Mucosa of rectum (tissue), 2 donors: ENCODE data around the gene SLC1A1.
A peak's percentile ranks its signal among the peaks of the same experiment; 100 is the strongest.
"Not testable (repeated sequence)": the region's sequence is repeated elsewhere in the genome, so short reads cannot be mapped to it uniquely, and the experiment has no call there.

Experiments used
- H3K27ac ChIP-seq, 2 donors: one replicate each; pipeline ENCODE4 v1.7.0; 2013; ENCODE audit warnings: inconsistent platforms in 2 of 2, low read depth in 2 of 2, low read length in 2 of 2
- H3K27me3 ChIP-seq, 2 donors: one replicate each; pipeline ENCODE4 v1.7.0; 2013; ENCODE audit warnings: low read length in 2 of 2; ENCODE audit not compliant: control insufficient read depth in 2 of 2, insufficient read depth in 2 of 2
- H3K36me3 ChIP-seq, 2 donors: one replicate each; pipeline ENCODE4 v1.7.0; 2013; ENCODE audit warnings: low read length in 2 of 2; ENCODE audit not compliant: control insufficient read depth in 2 of 2, insufficient read depth in 2 of 2
- H3K4me1 ChIP-seq, 2 donors: one replicate each; pipeline ENCODE4 v1.7.0; 2013; ENCODE audit warnings: low read length in 2 of 2, mild to moderate bottlenecking in 1 of 2; ENCODE audit not compliant: control insufficient read depth in 2 of 2, insufficient read depth in 2 of 2
- H3K4me3 ChIP-seq, 2 donors: one replicate each; pipeline ENCODE4 v1.7.0; 2013; ENCODE audit warnings: low read length in 2 of 2
- H3K9ac ChIP-seq, 2 donors: one replicate each; pipeline ENCODE4 v1.7.0; 2013; ENCODE audit warnings: low read length in 2 of 2, low read depth in 1 of 2, mild to moderate bottlenecking in 1 of 2
- H3K9me3 ChIP-seq, 2 donors: one replicate each; pipeline ENCODE4 v1.7.0; 2013; ENCODE audit warnings: low read length in 2 of 2; ENCODE audit not compliant: control insufficient read depth in 2 of 2
- donor health status: healthy.
- donor health status: Normal muscosa, but diverticular disease.

Gene SLC1A1

DNA sequence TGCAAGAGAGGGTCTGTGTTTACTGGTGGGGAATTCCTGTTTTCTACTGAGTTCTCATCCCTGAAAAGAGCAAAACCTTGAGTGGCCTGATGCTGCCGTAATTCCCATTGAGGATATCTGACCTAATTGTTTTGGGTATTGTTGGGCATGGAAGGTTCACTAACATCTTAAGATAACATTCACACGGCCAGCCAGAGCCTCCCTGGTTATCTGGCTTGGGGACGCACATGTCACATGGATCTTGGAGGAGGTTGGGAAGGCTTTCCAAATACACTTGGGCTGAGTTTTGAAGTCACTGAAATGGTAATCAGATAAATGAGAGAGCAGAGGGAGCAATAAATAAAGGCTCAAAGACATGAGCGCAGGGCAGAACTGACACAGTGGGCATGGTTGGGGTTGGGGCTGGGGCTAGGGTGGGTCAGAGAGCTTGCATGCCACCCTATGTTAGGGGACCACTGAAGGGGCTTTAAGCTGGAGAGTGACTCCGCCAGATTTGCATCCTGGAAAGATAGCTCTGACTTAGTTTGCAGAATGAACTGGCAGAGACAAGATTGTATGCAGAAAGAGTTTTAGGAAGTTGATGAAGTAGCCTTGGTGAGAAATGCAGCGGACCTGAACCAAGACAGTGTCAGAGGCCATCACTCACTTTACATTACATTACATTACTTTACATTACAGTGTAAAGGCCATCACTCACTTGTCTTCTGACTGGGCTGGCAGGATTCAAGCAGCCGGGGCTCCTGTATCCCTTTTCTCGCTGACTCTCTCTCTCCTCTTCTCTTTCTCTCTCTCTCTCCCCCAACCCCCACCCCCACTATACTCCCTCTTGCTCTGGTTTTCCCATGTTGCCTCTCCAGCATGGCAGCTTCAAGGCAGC is 24.2 kb downstream of the SLC1A1 start:
- H3K27ac ChIP-seq = no peak overlapping the region
- peaks cover 7 to 13% of the 10 kb centered on the region in 2 donors for H3K4me1 ChIP-seq
- H3K36me3 ChIP-seq = no peaks in the 10 kb centered on the region
- no peak overlapping the region for H3K9ac ChIP-seq
- H3K4me3 ChIP-seq = no peak overlapping the region
- H3K9me3 ChIP-seq = no peaks in the 10 kb centered on the region
- no peaks in the 10 kb centered on the region for H3K27me3 ChIP-seq

DNA sequence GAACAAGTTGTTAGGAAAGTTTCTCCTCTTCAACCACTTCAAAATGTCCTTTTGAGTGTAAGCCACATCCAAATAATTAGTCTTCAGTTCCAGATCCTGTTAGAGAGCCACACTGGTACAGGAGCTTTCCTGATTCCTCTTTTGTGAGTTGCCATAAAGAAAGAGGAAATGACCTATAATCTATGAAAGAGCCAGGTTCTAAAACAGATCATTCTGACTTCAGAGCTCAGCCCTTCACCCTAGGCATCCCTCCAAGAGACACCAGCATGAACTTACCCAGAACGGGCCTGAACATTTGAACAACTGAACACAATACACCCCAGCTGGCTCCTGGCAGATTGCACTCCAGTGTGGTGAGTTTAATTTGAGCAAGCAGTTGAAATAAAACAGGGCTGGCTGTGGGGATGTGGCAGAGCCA is 25.7 kb downstream of the SLC1A1 start:
- Histone ChIP-seq H3K27me3 (no peaks in the 10 kb centered on the region), H3K27ac (peak overlapping the region in 1 of 2 donors; percentile 3), H3K36me3 (no peaks in the 10 kb centered on the region), H3K4me1 (peaks cover 3% of the 10 kb centered on the region in 2 donors), H3K9ac (no peak overlapping the region), H3K4me3 (no peak overlapping the region), H3K9me3 (no peaks in the 10 kb centered on the region)

DNA sequence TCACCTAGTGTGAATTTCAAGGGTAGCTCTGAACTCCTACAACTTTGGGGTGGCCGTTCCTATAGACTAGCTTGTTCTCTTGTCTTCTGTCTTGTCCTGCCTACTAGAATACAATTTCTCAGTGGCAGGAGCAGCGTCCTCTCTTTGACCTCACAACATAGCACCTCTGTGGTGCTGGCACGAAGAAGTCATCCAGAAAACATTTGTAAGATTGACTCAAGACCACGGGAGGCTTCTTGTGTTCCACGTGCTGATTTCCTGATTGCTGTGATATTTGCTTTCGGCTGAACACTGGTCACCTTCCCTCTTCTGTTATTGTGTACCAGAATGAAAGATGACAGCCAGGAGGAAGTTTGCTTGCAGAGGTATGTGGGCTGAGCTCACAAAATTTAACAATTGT is 27.0 kb downstream of the SLC1A1 start:
- Histone ChIP-seq H3K27ac (no peak overlapping the region), H3K4me3 (no peak overlapping the region)

DNA sequence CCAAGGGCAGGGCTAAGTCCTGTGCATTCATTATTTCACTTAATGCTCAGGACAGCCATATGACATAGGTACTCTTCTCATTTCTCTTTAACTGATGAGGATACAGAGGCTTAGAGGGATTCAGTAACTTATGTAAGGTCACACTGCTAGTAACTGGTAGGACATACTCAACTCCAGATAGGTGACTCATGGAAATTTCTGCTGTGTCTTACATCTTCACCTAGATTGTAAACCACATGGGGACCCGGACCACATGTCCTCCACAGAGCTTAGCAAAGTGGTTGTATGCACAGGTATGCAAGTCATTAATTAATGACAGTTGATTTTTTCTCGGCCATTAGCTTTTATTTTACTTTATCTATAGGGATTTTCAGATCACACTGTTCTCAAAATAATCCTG is 29.3 kb downstream of the SLC1A1 start:
- peaks cover 0 to 3% of the 10 kb centered on the region in 2 donors for H3K4me1 ChIP-seq
- no peaks in the 10 kb centered on the region for H3K36me3 ChIP-seq
- no peak overlapping the region for H3K9ac ChIP-seq
- no peaks in the 10 kb centered on the region for H3K27me3 ChIP-seq
- H3K27ac ChIP-seq = no peak overlapping the region
- H3K4me3 ChIP-seq = no peak overlapping the region
- no peaks in the 10 kb centered on the region for H3K9me3 ChIP-seq

More for the DNA sequence above, 27.0 kb downstream of the SLC1A1 start:
- Histone ChIP-seq H3K27me3 (no peaks in the 10 kb centered on the region), H3K4me1 (peaks cover 0 to 3% of the 10 kb centered on the region in 2 donors), H3K36me3 (no peaks in the 10 kb centered on the region), H3K9me3 (no peaks in the 10 kb centered on the region), H3K9ac (no peak overlapping the region)

DNA sequence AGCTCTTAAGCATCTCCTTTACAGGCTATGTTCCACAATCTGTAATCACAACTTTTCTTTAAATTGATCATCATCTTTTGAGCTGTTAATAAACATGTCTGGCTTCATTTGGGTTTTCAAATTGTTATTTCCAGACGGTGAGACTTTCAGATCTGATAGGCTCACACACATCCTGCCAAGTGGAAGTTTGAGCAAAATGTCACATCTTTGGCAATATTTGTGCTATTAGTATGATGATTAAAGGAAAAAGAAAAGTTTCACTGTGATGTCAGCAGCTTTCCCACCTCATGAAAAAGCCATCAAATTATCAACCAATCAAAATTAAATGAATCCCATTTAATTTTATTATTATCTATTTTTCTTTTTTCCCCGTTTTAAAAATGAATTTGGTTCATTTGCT is 29.8 kb downstream of the SLC1A1 start:
- Histone ChIP-seq H3K9ac (no peak overlapping the region), H3K4me1 (peaks cover 0 to 3% of the 10 kb centered on the region in 2 donors), H3K27me3 (no peaks in the 10 kb centered on the region), H3K9me3 (no peaks in the 10 kb centered on the region), H3K27ac (no peak overlapping the region), H3K36me3 (no peaks in the 10 kb centered on the region), H3K4me3 (no peak overlapping the region)

DNA sequence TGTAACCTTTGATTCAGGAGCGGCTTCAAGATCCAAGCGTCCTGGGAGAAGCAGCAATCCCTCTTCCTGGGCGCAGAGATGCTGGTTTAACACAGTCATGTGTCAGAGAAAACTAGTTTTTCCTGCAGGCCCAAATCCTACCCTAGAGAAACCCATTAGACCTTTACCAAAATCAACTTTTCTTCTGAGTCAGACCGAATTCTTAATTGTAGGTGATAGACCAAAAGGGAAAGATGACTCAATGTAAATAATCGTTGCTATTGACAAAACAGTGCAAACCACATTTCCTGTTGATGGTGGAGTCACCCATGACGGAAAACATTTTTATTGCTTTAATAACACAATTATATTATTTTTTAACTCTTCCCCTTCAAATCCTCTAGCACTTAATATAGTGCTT is 40.1 kb downstream of the SLC1A1 start:
- no peaks in the 10 kb centered on the region for H3K27me3 ChIP-seq
- no peak overlapping the region for H3K27ac ChIP-seq
- H3K9me3 ChIP-seq = no peaks in the 10 kb centered on the region

DNA sequence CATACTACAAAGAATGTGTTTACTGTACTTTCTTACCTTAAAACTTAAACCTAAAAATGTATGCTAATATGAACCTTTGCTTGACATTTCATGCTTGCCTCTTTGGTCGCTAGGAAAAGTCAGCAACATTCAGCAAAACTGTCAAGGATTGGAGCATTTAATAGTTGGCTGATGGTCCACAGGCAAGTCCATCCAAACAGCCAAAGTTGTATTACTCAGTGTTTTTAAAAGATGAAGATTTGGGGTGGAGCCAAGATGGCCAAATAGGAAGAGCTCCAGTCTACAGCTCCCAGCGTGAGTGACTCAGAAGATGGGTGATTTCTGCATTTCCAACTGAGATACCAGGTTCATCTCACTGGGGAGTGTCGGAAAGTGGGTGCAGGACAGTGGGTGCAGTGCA is 40.6 kb downstream of the SLC1A1 start:
- H3K9me3 ChIP-seq = not testable (repeated sequence)

More for the DNA sequence above, 40.1 kb downstream of the SLC1A1 start:
- Histone ChIP-seq H3K4me1 (no peaks in the 10 kb centered on the region), H3K9ac (no peak overlapping the region), H3K4me3 (no peak overlapping the region), H3K36me3 (no peaks in the 10 kb centered on the region)

DNA sequence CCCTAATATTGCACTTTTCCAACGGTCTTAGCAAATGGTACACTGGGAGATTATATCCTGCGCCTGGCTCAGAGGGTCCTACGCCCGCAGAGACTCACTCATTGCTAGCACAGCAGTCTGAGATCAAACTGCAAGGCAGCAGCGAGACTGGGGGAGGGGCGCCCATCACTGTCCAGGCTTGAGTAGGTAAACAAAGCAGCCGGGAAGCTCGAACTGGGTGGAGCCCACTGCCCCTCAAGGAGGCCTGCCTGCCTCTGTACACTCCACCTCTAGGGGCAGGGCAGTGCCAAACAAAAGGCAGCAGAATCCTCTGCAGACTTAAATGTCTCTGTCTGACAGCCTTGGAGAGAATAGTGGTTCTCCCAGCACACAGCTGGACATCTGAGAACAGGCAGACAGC is 41.1 kb downstream of the SLC1A1 start:
- H3K27ac ChIP-seq, H3K4me1 ChIP-seq, H3K4me3 ChIP-seq, H3K9me3 ChIP-seq, H3K9ac ChIP-seq, H3K27me3 ChIP-seq, H3K36me3 ChIP-seq: not testable (repeated sequence)

More for the DNA sequence above, 40.6 kb downstream of the SLC1A1 start:
- H3K36me3 ChIP-seq, H3K27me3 ChIP-seq, H3K4me3 ChIP-seq, H3K9ac ChIP-seq, H3K27ac ChIP-seq, H3K4me1 ChIP-seq: not testable (repeated sequence)

DNA sequence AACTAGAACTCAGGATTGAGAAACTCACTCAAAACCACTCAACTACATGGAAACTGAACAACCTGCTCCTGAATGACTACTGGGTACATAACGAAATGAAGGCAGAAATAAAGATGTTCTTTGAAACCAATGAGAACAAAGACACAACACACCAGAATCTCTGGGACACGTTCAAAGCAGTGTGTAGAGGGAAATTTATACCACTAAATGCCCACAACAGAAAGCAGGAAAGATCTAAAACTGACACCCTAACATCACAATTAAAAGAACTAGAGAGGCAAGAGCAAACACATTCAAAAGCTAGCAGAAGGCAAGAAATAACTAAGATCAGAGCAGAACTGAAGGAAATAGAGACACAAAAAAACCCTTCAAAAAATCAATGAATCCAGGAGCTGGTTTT is 43.6 kb downstream of the SLC1A1 start:
- H3K4me1 ChIP-seq, H3K9me3 ChIP-seq, H3K4me3 ChIP-seq, H3K27ac ChIP-seq, H3K9ac ChIP-seq, H3K27me3 ChIP-seq, H3K36me3 ChIP-seq: not testable (repeated sequence)

DNA sequence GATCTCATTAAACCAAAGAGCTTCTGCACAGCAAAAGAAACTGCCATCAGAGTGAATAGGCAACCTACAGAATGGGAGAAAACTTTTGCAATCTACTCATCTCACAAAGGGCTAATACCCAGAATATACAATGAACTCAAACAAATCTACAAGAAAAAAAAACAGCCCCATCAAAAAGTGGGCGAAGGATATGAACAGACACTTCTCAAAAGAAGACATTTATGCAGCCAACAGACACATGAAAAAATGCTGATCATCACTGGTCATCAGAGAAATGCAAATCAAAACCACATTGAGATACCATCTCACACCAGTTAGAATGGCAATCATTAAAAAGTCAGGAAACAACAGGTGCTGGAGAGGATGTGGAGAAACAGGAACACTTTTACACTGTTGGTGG is 45.9 kb downstream of the SLC1A1 start:
- H3K36me3 ChIP-seq, H3K9ac ChIP-seq, H3K27ac ChIP-seq, H3K4me1 ChIP-seq, H3K27me3 ChIP-seq, H3K9me3 ChIP-seq, H3K4me3 ChIP-seq: not testable (repeated sequence)
